GM12801 (cell line): ENCODE data around the gene TTLL4.

ENCODE experiments used
- CTCF ChIP-seq: IDR thresholded peaks from one replicate; pipeline ENCODE4 v1.5.1; 2011; ENCODE audit warnings: control low read depth; ENCODE audit not compliant: insufficient read length; ENCODE audit errors: extremely low read depth

The TTLL4 gene

DNA sequence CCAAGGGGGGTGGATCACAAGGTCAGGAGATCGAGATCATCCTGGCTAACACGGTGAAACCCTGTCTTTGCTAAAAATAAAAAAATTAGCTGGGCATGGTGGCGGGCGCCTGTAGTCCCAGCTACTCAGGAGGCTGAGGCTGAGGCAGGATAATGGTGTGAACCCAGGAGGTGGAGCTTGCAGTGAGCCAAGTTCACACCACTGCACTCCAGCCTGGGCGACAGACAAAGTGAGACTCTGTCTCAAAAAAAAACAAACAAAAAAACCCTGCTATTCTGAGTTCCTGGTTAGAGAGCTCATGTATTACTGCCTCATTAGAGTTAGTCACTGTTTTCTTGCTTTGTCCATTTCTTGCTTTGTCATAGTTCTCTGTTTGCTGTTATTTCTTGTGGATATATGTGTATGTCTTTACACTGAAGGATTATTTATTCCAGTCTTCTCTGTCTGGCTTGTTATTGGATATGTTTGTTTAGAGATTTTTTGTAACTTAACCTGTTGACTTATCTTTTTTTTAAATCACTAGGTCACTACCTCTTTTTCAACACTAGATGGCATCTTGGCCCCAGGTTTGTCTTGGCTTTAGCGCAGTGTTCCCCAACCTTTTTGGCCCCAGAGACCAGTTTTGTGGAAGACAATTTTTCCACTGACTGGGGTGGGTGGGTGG is 17.0 kb downstream of the TTLL4 start:
- no peak for TF ChIP-seq CTCF

GRCh38 chr2:218729640-218730039 is 19.0 kb downstream of the TTLL4 start:
- no peak for TF ChIP-seq CTCF

- TF ChIP-seq CTCF, result no peak
These were observed 21.6 kb downstream of the TTLL4 start for GRCh38 chr2:218732052-218732760.

GRCh38 chr2:218732761-218733158 is 22.1 kb downstream of the TTLL4 start:
- TF ChIP-seq CTCF, result no peak

GRCh38 chr2:218733171-218734021 is 22.8 kb downstream of the TTLL4 start:
- TF ChIP-seq CTCF, result no peak

DNA sequence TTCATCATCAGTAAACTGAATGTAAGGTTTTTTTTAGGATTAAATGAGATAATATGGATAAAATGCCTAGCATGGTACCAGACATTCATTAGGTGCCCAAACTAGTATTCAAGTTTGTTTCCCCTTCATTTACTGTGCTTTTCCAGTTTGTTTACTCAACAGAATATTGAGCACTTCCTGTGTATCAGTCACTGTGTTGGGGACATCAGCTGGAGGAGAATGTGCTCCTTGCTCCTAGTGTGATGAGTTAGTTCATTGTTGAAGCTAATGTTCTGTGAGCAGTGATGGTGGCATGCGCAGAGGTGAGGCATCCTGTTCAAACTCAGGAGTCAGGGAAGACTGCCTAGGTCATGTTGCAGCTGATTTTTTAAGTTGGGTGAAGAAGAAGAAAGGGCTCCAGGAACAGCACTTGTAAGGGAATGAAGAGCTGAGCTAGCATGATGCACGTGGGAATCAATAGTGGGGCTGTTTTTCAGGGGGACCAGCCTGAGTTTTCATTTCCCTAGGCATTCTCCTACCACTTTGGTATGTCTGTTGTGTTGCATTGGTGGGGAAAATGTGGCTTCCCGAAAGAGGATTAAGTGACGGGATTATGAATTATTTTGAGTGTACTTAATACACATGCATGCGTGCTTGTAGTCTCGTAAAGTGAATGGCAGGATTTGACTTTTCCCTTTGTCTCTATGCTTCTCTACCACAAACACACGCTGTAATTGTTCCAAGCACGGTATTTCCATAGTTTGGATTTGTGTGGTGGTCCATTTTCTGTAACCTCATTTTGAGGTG is 23.7 kb downstream of the TTLL4 start:
- no peak for TF ChIP-seq CTCF

DNA sequence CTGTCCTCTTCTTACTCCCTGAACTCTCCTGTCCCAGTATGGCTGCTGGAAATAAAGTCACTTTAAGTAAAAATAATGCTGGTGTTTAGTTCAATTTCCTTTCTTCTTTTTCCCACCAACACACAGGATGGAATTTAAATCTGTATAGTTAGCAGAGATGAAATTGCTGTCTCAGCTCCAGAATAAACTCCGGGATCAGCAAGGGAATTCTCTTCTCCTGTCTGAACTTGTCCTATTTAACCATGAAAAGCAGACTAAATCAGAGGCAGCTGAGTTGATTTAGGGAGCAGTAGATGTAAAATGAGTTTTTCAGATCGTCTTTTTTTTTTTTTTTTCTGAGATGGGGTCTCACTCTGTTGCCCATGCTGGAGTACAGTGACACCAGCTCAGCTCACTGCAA is 25.9 kb downstream of the TTLL4 start:
- TF ChIP-seq CTCF, result no peak
